HEK293 (cell line): ENCODE results near the gene B4GALNT2.
A peak's percentile ranks its signal among the peaks of the same experiment; 100 is the strongest.

ENCODE experiments used
- EGR2 ChIP-seq: fragments of 450-650 bp; formaldehyde crosslinking; IDR thresholded peaks from 2 replicates; pipeline ENCODE4 v1.5.1; 2016; ENCODE audit warnings: low read depth, missing biosample characterization, missing genetic modification characterization
- KLF9 ChIP-seq: fragments of 450-650 bp; formaldehyde crosslinking; IDR thresholded peaks from 2 replicates; pipeline ENCODE4 v1.5.1; 2016; ENCODE audit warnings: missing biosample characterization, missing genetic modification characterization, low read depth
- SP7 ChIP-seq: fragments of 450-650 bp; formaldehyde crosslinking; IDR thresholded peaks from 2 replicates; pipeline ENCODE4 v1.5.1; 2016; ENCODE audit warnings: missing biosample characterization, missing genetic modification characterization
- ZBTB17 ChIP-seq: fragments of 450-650 bp; formaldehyde crosslinking; IDR thresholded peaks from 2 replicates; pipeline ENCODE4 v1.5.1; 2016; ENCODE audit warnings: missing biosample characterization, missing genetic modification characterization
- ZFHX2 ChIP-seq: fragments of 450-650 bp; formaldehyde crosslinking; conservative IDR thresholded peaks from 2 replicates; pipeline ENCODE4 v1.5.1; 2016; ENCODE audit warnings: missing biosample characterization, missing genetic modification characterization
- ZNF169 ChIP-seq: fragments of 450-650 bp; formaldehyde crosslinking; IDR thresholded peaks from 2 replicates; pipeline ENCODE4 v1.5.1; 2016; ENCODE audit warnings: missing biosample characterization, missing genetic modification characterization
- ZNF19 ChIP-seq: fragments of 450-650 bp; formaldehyde crosslinking; IDR thresholded peaks from 2 replicates; pipeline ENCODE4; 2016; ENCODE audit warnings: missing biosample characterization, missing genetic modification characterization, low read depth
- ZNF2 ChIP-seq: fragments of 450-650 bp; formaldehyde crosslinking; IDR thresholded peaks from 2 replicates; pipeline ENCODE4 v1.5.1; 2016; ENCODE audit warnings: missing biosample characterization, missing genetic modification characterization
- ZNF211 ChIP-seq: fragments of 450-650 bp; formaldehyde crosslinking; IDR thresholded peaks from 2 replicates; pipeline ENCODE4 v1.5.1; 2016; ENCODE audit warnings: low read depth, missing biosample characterization, missing genetic modification characterization
- ZNF311 ChIP-seq: fragments of 450-650 bp; formaldehyde crosslinking; IDR thresholded peaks from 2 replicates; pipeline ENCODE4 v1.5.1; 2017; ENCODE audit warnings: missing biosample characterization, missing genetic modification characterization, borderline replicate concordance
- ZNF514 ChIP-seq: fragments of 450-650 bp; formaldehyde crosslinking; IDR thresholded peaks from 2 replicates; pipeline ENCODE4 v1.5.1; 2016; ENCODE audit warnings: missing biosample characterization, missing genetic modification characterization
- ZNF548 ChIP-seq: fragments of 450-650 bp; formaldehyde crosslinking; IDR thresholded peaks from 2 replicates; pipeline ENCODE4 v1.5.1; 2016; ENCODE audit warnings: missing biosample characterization, missing genetic modification characterization
- ZNF571 ChIP-seq: fragments of 450-650 bp; formaldehyde crosslinking; IDR thresholded peaks from 2 replicates; pipeline ENCODE4 v1.5.0; 2017; ENCODE audit warnings: missing biosample characterization, missing genetic modification characterization
- ZNF600 ChIP-seq: fragments of 450-650 bp; formaldehyde crosslinking; IDR thresholded peaks from 2 replicates; pipeline ENCODE4 v1.5.1; 2016; ENCODE audit warnings: missing biosample characterization, missing genetic modification characterization
- ZNF701 ChIP-seq: fragments of 450-650 bp; formaldehyde crosslinking; IDR thresholded peaks from 2 replicates; pipeline ENCODE4 v1.5.1; 2016; ENCODE audit warnings: missing biosample characterization, missing genetic modification characterization
- ZNF837 ChIP-seq: fragments of 450-650 bp; formaldehyde crosslinking; IDR thresholded peaks from 2 replicates; pipeline ENCODE4 v1.5.1; 2016; ENCODE audit warnings: missing biosample characterization, missing genetic modification characterization
- TF ChIP-seq, protein P1 (sequence below): fragments of 450-650 bp; formaldehyde crosslinking; conservative IDR thresholded peaks from 2 replicates; pipeline ENCODE4 v1.5.1; 2016; ENCODE audit warnings: low read depth, missing biosample characterization, missing genetic modification characterization
- TF ChIP-seq, protein P2 (sequence below): fragments of 450-650 bp; formaldehyde crosslinking; IDR thresholded peaks from 2 replicates; pipeline ENCODE4 v1.5.1; 2016; ENCODE audit warnings: missing biosample characterization, missing genetic modification characterization
- TF ChIP-seq, protein P3 (sequence below): fragments of 450-650 bp; formaldehyde crosslinking; IDR thresholded peaks from 2 replicates; pipeline ENCODE4 v1.5.1; 2016; ENCODE audit warnings: missing biosample characterization, missing genetic modification characterization
- TF ChIP-seq, protein P4 (sequence below): fragments of 450-650 bp; formaldehyde crosslinking; IDR thresholded peaks from 2 replicates; pipeline ENCODE4 v1.5.1; 2016; ENCODE audit warnings: missing biosample characterization, missing genetic modification characterization
- TF ChIP-seq, protein P5 (sequence below): fragments of 450-650 bp; formaldehyde crosslinking; IDR thresholded peaks from 2 replicates; pipeline ENCODE4 v1.5.1; 2017; ENCODE audit warnings: missing biosample characterization, missing genetic modification characterization
- TF ChIP-seq, protein P6 (sequence below): fragments of 450-650 bp; formaldehyde crosslinking; IDR thresholded peaks from 2 replicates; pipeline ENCODE4 v1.5.1; 2016; ENCODE audit warnings: missing biosample characterization, missing genetic modification characterization
- TF ChIP-seq, protein P7 (sequence below): fragments of 450-650 bp; formaldehyde crosslinking; IDR thresholded peaks from 2 replicates; pipeline ENCODE4 v1.5.1; 2017; ENCODE audit warnings: missing biosample characterization, missing genetic modification characterization

B4GALNT2 gene

DNA sequence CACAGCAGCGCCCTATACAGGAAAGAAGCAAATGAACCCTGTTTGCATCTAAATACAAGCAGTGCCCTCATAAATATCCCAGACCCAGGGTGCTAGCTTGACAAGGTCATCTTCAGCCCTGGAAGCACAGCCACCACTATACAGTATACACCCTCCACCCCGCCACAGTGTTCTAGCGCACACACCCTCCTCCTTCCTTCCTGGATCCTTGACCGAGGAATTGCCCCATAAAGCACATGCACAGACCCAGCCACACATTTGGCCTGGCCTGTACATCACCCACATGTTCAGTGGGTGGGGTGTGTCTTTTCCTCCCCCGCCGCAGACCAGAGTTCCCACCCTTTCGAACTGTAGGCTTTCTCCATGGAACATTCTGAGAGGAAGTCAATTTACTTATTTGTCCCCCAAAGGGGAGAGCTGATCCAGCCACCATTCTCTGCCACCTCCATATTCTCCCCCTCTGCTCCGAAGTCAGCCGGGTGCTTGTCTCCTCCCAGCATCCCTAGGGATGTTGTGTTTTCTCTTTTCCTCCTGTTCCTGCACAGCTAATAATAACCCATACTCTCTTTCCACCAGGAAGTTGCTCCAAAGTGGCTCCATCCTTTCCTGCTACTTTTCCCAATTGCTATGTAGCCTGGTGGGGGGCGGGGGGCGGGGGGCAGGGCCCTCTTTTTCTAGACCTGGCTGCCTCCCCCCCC is 84.5 kb downstream of the B4GALNT2 start (continued):
- TF ChIP-seq, protein P1, sequence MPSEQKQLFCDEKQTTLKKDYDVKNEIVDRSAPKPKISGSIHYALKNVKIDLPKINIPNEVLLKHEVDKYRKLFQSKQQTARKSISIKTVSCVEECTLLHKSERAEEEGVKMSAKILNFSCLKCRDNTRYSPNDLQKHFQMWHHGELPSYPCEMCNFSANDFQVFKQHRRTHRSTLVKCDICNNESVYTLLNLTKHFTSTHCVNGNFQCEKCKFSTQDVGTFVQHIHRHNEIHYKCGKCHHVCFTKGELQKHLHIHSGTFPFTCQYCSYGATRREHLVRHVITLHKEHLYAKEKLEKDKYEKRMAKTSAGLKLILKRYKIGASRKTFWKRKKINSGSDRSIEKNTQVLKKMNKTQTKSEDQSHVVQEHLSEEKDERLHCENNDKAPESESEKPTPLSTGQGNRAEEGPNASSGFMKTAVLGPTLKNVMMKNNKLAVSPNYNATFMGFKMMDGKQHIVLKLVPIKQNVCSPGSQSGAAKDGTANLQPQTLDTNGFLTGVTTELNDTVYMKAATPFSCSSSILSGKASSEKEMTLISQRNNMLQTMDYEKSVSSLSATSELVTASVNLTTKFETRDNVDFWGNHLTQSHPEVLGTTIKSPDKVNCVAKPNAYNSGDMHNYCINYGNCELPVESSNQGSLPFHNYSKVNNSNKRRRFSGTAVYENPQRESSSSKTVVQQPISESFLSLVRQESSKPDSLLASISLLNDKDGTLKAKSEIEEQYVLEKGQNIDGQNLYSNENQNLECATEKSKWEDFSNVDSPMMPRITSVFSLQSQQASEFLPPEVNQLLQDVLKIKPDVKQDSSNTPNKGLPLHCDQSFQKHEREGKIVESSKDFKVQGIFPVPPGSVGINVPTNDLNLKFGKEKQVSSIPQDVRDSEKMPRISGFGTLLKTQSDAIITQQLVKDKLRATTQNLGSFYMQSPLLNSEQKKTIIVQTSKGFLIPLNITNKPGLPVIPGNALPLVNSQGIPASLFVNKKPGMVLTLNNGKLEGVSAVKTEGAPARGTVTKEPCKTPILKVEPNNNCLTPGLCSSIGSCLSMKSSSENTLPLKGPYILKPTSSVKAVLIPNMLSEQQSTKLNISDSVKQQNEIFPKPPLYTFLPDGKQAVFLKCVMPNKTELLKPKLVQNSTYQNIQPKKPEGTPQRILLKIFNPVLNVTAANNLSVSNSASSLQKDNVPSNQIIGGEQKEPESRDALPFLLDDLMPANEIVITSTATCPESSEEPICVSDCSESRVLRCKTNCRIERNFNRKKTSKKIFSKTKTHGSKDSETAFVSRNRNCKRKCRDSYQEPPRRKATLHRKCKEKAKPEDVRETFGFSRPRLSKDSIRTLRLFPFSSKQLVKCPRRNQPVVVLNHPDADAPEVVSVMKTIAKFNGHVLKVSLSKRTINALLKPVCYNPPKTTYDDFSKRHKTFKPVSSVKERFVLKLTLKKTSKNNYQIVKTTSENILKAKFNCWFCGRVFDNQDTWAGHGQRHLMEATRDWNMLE (tag by site-specific recombination), result no peak
- TF ChIP-seq, protein P2, sequence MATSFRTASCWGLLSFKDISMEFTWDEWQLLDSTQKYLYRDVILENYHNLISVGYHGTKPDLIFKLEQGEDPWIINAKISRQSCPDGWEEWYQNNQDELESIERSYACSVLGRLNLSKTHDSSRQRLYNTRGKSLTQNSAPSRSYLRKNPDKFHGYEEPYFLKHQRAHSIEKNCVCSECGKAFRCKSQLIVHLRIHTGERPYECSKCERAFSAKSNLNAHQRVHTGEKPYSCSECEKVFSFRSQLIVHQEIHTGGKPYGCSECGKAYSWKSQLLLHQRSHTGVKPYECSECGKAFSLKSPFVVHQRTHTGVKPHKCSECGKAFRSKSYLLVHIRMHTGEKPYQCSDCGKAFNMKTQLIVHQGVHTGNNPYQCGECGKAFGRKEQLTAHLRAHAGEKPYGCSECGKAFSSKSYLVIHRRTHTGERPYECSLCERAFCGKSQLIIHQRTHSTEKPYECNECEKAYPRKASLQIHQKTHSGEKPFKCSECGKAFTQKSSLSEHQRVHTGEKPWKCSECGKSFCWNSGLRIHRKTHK (tag by site-specific recombination), result no peak
- TF ChIP-seq EGR2 (tag by site-specific recombination) (peak; percentile 69; the same call in 1 of the 2 replicates), ZNF2 (tag by site-specific recombination) (no peak), KLF9 (tag by site-specific recombination) (no peak), ZNF571 (tag by site-specific recombination) (no peak), ZNF837 (tag by site-specific recombination) (no peak), ZNF514 (tag by site-specific recombination) (no peak), ZFHX2 (peak; percentile 57), SP7 (tag by site-specific recombination) (0 out of 2 replicates have a peak, but pooled peaks have one; percentile 30), ZNF311 (tag by site-specific recombination) (no peak), ZNF548 (tag by site-specific recombination) (no peak), ZNF19 (tag by site-specific recombination) (no peak), ZNF600 (tag by site-specific recombination) (no peak), ZNF701 (no peak), ZNF169 (tag by site-specific recombination) (no peak), ZNF211 (tag by site-specific recombination) (no peak), ZBTB17 (tag by site-specific recombination) (peak; percentile 12; the same call in 1 of the 2 replicates)
- TF ChIP-seq, protein P3, sequence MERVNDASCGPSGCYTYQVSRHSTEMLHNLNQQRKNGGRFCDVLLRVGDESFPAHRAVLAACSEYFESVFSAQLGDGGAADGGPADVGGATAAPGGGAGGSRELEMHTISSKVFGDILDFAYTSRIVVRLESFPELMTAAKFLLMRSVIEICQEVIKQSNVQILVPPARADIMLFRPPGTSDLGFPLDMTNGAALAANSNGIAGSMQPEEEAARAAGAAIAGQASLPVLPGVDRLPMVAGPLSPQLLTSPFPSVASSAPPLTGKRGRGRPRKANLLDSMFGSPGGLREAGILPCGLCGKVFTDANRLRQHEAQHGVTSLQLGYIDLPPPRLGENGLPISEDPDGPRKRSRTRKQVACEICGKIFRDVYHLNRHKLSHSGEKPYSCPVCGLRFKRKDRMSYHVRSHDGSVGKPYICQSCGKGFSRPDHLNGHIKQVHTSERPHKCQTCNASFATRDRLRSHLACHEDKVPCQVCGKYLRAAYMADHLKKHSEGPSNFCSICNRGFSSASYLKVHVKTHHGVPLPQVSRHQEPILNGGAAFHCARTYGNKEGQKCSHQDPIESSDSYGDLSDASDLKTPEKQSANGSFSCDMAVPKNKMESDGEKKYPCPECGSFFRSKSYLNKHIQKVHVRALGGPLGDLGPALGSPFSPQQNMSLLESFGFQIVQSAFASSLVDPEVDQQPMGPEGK, result no peak
- TF ChIP-seq, protein P4, sequence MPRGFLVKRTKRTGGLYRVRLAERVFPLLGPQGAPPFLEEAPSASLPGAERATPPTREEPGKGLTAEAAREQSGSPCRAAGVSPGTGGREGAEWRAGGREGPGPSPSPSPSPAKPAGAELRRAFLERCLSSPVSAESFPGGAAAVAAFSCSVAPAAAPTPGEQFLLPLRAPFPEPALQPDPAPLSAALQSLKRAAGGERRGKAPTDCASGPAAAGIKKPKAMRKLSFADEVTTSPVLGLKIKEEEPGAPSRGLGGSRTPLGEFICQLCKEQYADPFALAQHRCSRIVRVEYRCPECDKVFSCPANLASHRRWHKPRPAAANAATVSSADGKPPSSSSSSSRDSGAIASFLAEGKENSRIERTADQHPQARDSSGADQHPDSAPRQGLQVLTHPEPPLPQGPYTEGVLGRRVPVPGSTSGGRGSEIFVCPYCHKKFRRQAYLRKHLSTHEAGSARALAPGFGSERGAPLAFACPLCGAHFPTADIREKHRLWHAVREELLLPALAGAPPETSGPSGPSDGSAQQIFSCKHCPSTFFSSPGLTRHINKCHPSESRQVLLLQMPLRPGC (tag by site-specific recombination), result no peak
- TF ChIP-seq, protein P5, sequence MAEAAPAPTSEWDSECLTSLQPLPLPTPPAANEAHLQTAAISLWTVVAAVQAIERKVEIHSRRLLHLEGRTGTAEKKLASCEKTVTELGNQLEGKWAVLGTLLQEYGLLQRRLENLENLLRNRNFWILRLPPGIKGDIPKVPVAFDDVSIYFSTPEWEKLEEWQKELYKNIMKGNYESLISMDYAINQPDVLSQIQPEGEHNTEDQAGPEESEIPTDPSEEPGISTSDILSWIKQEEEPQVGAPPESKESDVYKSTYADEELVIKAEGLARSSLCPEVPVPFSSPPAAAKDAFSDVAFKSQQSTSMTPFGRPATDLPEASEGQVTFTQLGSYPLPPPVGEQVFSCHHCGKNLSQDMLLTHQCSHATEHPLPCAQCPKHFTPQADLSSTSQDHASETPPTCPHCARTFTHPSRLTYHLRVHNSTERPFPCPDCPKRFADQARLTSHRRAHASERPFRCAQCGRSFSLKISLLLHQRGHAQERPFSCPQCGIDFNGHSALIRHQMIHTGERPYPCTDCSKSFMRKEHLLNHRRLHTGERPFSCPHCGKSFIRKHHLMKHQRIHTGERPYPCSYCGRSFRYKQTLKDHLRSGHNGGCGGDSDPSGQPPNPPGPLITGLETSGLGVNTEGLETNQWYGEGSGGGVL (tag by site-specific recombination), result no peak
- TF ChIP-seq, protein P6, sequence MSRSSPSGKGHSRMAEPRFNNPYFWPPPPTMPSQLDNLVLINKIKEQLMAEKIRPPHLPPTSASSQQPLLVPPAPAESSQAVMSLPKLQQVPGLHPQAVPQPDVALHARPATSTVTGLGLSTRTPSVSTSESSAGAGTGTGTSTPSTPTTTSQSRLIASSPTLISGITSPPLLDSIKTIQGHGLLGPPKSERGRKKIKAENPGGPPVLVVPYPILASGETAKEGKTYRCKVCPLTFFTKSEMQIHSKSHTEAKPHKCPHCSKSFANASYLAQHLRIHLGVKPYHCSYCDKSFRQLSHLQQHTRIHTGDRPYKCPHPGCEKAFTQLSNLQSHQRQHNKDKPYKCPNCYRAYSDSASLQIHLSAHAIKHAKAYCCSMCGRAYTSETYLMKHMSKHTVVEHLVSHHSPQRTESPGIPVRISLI, result no peak
- TF ChIP-seq, protein P7, sequence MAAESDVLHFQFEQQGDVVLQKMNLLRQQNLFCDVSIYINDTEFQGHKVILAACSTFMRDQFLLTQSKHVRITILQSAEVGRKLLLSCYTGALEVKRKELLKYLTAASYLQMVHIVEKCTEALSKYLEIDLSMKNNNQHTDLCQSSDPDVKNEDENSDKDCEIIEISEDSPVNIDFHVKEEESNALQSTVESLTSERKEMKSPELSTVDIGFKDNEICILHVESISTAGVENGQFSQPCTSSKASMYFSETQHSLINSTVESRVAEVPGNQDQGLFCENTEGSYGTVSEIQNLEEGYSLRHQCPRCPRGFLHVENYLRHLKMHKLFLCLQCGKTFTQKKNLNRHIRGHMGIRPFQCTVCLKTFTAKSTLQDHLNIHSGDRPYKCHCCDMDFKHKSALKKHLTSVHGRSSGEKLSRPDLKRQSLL (tag by site-specific recombination), result no peak
